Measurements from ENCODE around the gene PLEKHA4.

The PLEKHA4 gene

GRCh38 chr19:48819366-48819816 lies 49.0 kb downstream of the PLEKHA4 start:
- DNase-seq = no peak

GRCh38 chr19:48818234-48818820 lies 50.1 kb downstream of the PLEKHA4 start:
- no peak for DNase-seq

DNA sequence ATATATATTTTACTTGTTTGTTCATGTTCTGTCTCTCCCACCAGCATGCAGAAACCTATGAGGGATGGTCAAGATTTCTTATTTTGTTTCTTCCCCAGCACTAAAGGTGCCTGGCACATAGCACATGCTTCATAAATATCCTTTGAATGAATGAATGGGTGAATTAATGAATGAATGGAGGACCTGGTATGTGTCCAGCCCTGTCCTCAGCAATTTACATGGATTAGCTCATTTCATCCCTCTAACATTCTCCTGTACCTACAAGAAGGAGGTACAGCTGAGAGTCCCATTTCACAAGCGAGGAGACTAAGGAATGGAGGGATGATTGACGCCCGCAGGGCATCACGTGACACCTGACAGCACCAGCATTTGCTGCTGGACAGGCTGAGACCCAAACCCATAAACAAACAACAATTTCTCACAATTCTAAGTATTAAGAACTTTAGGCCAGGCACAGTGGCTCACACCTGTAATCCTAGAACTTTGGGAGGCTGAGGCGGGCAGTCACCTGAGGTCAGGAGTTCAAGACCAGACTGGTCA lies 50.8 kb downstream of the PLEKHA4 start:
- no peak for DNase-seq

- DNase-seq = peak in 1 of 2 donors; percentile 40
These were observed 52.4 kb downstream of the PLEKHA4 start for GRCh38 chr19:48815870-48816501.

GRCh38 chr19:48814895-48815294 lies 53.5 kb downstream of the PLEKHA4 start:
- DNase-seq = no peak

- DNase-seq = no peak
These were observed 55.1 kb downstream of the PLEKHA4 start for GRCh38 chr19:48813123-48813913.

- peak; percentile 74 for DNase-seq
These were observed 56.1 kb downstream of the PLEKHA4 start for GRCh38 chr19:48812094-48812929.

- no peak for DNase-seq
These were observed 58.3 kb downstream of the PLEKHA4 start for GRCh38 chr19:48810151-48810550.

DNA sequence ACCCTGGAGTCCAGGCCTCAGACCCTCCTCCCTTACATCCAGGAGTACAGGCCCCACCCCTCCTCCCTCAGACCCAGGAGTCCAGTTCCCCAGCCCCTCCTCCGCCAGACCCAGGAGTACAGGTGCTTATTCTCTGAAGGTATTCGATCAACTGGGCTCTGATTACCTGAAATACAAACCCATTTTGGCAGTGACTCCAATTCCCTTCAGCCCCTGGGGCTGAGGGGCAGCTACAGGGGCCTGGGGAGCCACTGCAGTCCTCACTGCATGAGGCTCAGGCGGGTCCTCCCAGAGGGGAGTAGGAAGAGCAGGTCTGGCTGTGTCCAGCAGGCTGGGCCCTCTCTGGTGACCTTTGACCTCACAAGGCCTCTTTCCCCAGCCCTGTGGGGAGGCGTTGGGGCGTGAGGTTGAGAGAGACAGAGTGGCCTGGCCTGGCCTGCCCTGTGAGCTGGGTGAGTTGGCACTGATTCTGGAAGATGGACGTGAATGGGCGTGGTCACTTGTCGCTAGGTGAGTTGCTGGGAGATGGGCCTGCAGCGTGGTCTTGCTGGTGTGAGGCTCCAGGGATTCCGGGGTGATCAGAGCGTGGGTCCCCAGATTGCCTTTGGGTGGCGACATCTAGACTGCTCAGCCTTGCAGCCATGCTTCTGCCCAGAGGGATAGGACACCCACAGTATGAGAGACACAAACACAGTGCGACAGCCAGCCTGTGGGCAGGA lies 60.7 kb downstream of the PLEKHA4 start:
- no peak for DNase-seq

- peak; percentile 46 to 68 for DNase-seq
These were observed 61.4 kb downstream of the PLEKHA4 start for GRCh38 chr19:48806818-48807589.

GRCh38 chr19:48806518-48806817 lies 61.9 kb downstream of the PLEKHA4 start:
- DNase-seq = no peak

DNA sequence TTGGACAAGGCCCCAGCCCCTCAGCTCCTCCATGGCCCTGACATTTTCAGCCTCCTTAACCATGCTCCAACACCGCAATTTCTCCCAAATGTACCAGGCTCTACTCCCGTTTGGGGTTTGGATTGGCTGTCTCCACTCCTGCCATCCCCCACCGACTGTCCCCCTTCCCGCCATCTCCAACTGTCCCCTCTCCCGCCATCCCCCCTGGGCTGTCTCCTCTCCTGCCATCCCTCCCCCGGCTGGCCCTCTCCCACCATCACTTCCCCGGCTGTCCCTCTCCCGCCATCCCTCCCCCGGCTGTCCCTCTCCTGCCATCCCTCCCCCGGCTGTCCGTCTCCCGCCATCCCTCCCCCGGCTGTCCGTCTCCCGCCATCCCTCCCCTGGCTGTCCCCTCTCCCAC lies 63.0 kb downstream of the PLEKHA4 start:
- DNase-seq = no peak

- DNase-seq = no peak
These were observed 63.9 kb downstream of the PLEKHA4 start for GRCh38 chr19:48804496-48804895.

GRCh38 chr19:48802623-48803022 lies 65.8 kb downstream of the PLEKHA4 start:
- no peak for DNase-seq

DNA sequence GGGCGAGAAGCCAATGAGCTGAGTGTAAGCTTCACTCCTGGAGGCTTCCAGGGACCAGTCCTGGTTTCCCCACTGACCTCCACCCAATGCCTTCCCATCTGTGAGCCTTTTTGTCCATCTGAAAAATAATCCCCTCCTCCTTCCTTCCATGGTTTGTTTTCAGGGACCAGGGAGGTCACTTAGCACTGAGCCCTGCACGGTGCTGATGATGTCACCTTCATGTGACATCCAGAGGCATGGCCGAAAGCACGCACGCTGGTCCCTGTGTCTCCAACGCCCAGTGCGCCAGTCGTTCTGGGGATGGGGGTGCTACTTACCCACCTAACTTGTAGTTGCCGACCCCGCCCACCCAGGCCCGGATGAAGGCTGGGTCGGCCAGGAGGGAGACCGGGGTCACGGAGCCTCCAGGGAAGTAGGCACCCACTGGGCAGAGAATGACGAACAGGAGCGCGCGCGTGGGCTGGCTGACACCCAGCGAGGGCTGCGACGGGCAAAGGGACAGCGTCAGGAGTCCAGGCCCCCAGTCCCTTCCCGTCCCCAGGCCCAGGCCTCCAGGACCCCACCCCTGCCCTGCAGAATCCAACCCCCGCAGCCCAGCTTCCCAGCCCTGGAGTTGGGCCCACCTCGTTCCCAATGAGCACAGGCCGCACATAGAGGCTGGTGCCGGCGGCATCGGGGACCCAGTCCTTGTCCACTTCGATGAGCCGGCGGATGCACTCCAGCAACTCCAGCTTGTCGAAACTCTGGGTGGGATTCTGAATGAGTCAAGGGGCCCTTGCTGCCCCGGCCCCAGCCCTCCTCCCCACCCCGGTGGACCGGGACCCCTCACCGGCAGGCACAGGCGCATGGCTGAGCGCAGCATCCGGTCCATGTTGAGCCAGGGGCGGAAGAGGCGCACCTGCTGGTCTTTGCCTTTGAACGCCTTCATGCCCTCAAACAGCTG lies 68.8 kb downstream of the PLEKHA4 start:
- no peak for DNase-seq

DNA sequence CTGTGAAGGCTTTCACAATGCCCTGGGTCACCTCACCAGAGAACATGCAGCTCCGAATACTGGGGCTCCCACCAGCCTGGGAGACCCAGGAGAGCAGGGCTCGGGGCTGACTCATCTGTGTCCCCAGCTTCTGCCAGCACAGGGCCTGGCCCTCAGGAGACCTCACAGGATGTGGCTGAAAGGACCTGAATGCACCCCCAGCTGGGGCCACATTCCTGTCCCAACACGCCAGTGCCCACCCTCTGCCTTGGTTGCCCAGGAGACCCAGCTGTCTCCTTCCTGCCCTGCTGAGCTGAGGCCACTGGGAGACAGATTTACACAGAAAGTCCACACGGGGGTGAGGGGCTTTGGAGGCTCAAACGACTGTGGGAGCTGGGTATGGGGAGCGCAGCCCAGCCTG lies 69.5 kb downstream of the PLEKHA4 start:
- no peak for DNase-seq

DNA sequence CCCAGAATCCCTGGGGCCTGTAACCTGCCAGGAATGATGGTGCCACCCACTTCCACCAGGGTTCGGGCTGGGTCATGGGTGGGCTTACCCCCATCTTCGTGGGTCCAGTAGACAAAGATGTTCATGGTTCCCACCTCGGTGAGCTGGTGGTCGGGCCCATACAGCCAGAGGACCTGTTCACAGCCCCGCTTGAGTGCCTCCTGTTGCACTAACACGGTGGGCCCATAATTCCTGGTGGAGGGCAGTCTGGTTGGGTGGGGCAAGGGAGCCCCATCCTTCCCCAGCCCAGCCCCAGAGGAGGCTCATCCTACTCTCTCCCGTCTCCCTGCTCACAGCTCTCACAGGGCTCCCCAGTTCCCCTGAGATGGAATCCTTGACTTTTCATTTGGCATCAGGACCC lies 71.3 kb downstream of the PLEKHA4 start:
- DNase-seq = no peak

GRCh38 chr19:48796298-48797083 lies 71.9 kb downstream of the PLEKHA4 start:
- DNase-seq = no peak

DNA sequence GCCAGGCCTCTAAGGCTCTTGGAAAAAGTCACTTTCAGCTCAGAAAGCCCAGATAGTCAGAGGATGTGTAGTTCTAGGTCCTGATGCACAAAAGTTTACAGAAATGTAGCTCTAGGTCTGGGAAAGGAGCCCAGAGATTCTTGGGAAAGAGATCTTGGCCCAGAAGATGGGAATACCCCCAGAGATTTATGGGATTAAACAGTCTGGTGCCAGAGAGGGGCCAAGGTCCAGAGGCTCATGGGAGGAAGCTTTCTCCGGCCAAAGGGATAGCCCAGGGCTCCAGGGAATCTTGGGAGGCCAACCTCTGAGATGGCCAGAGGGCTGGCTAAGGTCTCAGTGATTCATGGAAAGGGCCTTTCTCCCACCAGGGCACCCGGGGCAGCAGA lies 72.7 kb downstream of the PLEKHA4 start:
- DNase-seq = no peak
